Measurements from ENCODE around the gene PDE8A.

PDE8A gene

GRCh38 chr15:84981711-84982300, at the start of gene PDE8A:
Gene PDE8A (plus strand): TSS chr15:84981856. CDS start chr15:84982163, 307 bp downstream.
- DNase-seq: no peak

GRCh38 chr15:84934942-84935729, 46.5 kb upstream of the PDE8A start:
- DNase-seq: no peak

- no peak for DNase-seq
These were observed 44.5 kb upstream of the PDE8A start for GRCh38 chr15:84937144-84937543.

- DNase-seq: no peak
These were observed 42.9 kb upstream of the PDE8A start for GRCh38 chr15:84938726-84939125.

GRCh38 chr15:84940399-84940798, 41.3 kb upstream of the PDE8A start:
- DNase-seq: no peak

GRCh38 chr15:84942456-84942855, 39.2 kb upstream of the PDE8A start:
- no peak for DNase-seq

- DNase-seq: no peak
These were observed 37.3 kb upstream of the PDE8A start for GRCh38 chr15:84944311-84944710.

GRCh38 chr15:84944861-84945260, 36.8 kb upstream of the PDE8A start:
- no peak for DNase-seq

- no peak for DNase-seq
These were observed 34.7 kb upstream of the PDE8A start for GRCh38 chr15:84946772-84947489.

- no peak for DNase-seq
These were observed 33.5 kb upstream of the PDE8A start for GRCh38 chr15:84947947-84948830.

GRCh38 chr15:84949043-84949442, 32.6 kb upstream of the PDE8A start:
- no peak for DNase-seq

GRCh38 chr15:84949845-84950569, 31.6 kb upstream of the PDE8A start:
- DNase-seq: no peak

- no peak for DNase-seq
These were observed 31.0 kb upstream of the PDE8A start for GRCh38 chr15:84950570-84951111.

GRCh38 chr15:84951736-84952135, 29.9 kb upstream of the PDE8A start:
- DNase-seq: no peak

- DNase-seq: no peak
These were observed 28.5 kb upstream of the PDE8A start for GRCh38 chr15:84953136-84953535.

- no peak for DNase-seq
These were observed 27.9 kb upstream of the PDE8A start for GRCh38 chr15:84953726-84954125.

- DNase-seq: no peak
These were observed 26.4 kb upstream of the PDE8A start for GRCh38 chr15:84955089-84955848.

- DNase-seq: no peak
These were observed 25.5 kb upstream of the PDE8A start for GRCh38 chr15:84956199-84956598.

- no peak for DNase-seq
These were observed 21.1 kb upstream of the PDE8A start for GRCh38 chr15:84960391-84961113.

- DNase-seq: no peak
These were observed 20.6 kb upstream of the PDE8A start for GRCh38 chr15:84961114-84961452.

- no peak for DNase-seq
These were observed 19.9 kb upstream of the PDE8A start for GRCh38 chr15:84961707-84962106.
